SK-N-SH (cell line): ENCODE data around the gene RNF144B. TPM values are rescaled to one million over a fixed set of nuclear protein-coding genes. Genes with fewer than 3 reads are reported as not detected.
A peak's percentile ranks its signal among the peaks of the same experiment; 100 is the strongest.

Source experiments
- CTCF ChIA-PET: fragments of 300-600, 350-600 bp; formaldehyde crosslinking; extraction: SDS; loops from one replicate; lab custom pipeline; 2021; lab: Yijun Ruan, JAX
- POLR2A ChIA-PET: fragments of 350-600 bp; sonication (Branson Sonifier 250); formaldehyde crosslinking; extraction: SDS; loops from one replicate; lab custom pipeline; 2020; ENCODE audit warnings: antibody characterized with exemption, inconsistent platforms; lab: Yijun Ruan, JAX
- DNase-seq: peaks from one replicate; pipeline ENCODE4 v3.0.0; 2012
- H2AFZ ChIP-seq: fragments of 200-600 bp; sonication (generic); 2 replicates; pipeline ENCODE4 v1.8.1; 2016; ENCODE audit warnings: antibody characterized with exemption, mild to moderate bottlenecking, low read depth
- H3F3A ChIP-seq: fragments of 200-600 bp; sonication (generic); replicated peaks from 2 replicates; pipeline ENCODE3; 2016; ENCODE audit warnings: antibody characterized with exemption, mild to moderate bottlenecking; ENCODE audit not compliant: insufficient read depth
- H3K27ac ChIP-seq, 2 experiments: fragments of 200-500 bp in 1 of 2; fragments of 200-600 bp in 1 of 2; sonication (Bioruptor generic) in 1 of 2; sonication (generic), shearing (Covaris generic) in 1 of 2; 2 replicates each; pipeline versions ENCODE4 v1.5.1 to v1.6.1; 2014 to 2016; ENCODE audit warnings: low read depth in 2 of 2, inconsistent platforms in 1 of 2, low read length in 1 of 2, mild to moderate bottlenecking in 1 of 2, mixed read lengths in 1 of 2
- H3K27me3 ChIP-seq: fragments of 200-600 bp; sonication (generic), shearing (Covaris generic); 2 replicates; pipeline ENCODE4 v1.6.1; 2016; ENCODE audit warnings: mixed run types; ENCODE audit not compliant: insufficient read depth
- H3K36me3 ChIP-seq, 2 experiments: fragments of 200-500 bp in 1 of 2; fragments of 200-600 bp in 1 of 2; sonication (Bioruptor generic) in 1 of 2; sonication (generic) in 1 of 2; replicated peaks in 1 of 2; 2 replicates each; pipeline versions ENCODE3 to v1.5.1; 2014 to 2016; ENCODE audit warnings: low read length in 1 of 2, mild to moderate bottlenecking in 1 of 2; ENCODE audit not compliant: insufficient read depth in 2 of 2, control insufficient read depth in 1 of 2
- H3K4me1 ChIP-seq, 2 experiments: fragments of 200-500 bp in 1 of 2; fragments of 200-600 bp in 1 of 2; sonication (Bioruptor generic) in 1 of 2; sonication (generic), shearing (Covaris generic) in 1 of 2; 2 replicates each; pipeline versions ENCODE4 v1.5.1 to v1.6.1; 2014 to 2016; ENCODE audit warnings: low read depth in 1 of 2, low read length in 1 of 2, mixed run types in 1 of 2; ENCODE audit not compliant: insufficient read depth in 2 of 2, control insufficient read depth in 1 of 2
- H3K4me2 ChIP-seq: fragments of 200-600 bp; sonication (generic), shearing (Covaris generic); 2 replicates; pipeline ENCODE4 v1.6.1; 2017; ENCODE audit warnings: mixed run types
- H3K4me3 ChIP-seq, 2 experiments: fragments of 200-500 bp in 1 of 2; fragments of 200-600 bp in 1 of 2; sonication (Bioruptor generic) in 1 of 2; sonication (generic), shearing (Covaris generic) in 1 of 2; 2 replicates each; pipeline versions ENCODE4 v1.5.1 to v1.8.1; 2014 to 2016; ENCODE audit warnings: low read depth in 2 of 2, inconsistent platforms in 1 of 2, low read length in 1 of 2, mild to moderate bottlenecking in 1 of 2, mixed read lengths in 1 of 2, moderate library complexity in 1 of 2
- H3K79me2 ChIP-seq: fragments of 200-600 bp; sonication (generic); 2 replicates; pipeline ENCODE4 v1.8.1; 2017; ENCODE audit warnings: mild to moderate bottlenecking; ENCODE audit not compliant: insufficient read depth
- H3K9ac ChIP-seq: fragments of 200-600 bp; sonication (generic); 2 replicates; pipeline ENCODE4 v1.6.1; 2017; ENCODE audit warnings: mixed run types
- H3K9me2 ChIP-seq: fragments of 200-600 bp; sonication (generic); 2 replicates; pipeline ENCODE4 v1.6.1; 2017; ENCODE audit warnings: mixed run types
- H3K9me3 ChIP-seq: fragments of 200-600 bp; sonication (generic); 2 replicates; pipeline ENCODE4 v1.6.1; 2017; ENCODE audit warnings: mixed run types, mild to moderate bottlenecking, moderate library complexity
- H4K20me1 ChIP-seq: fragments of 200-600 bp; sonication (generic); 2 replicates; pipeline ENCODE4 v1.6.1; 2017; ENCODE audit warnings: mild to moderate bottlenecking, mixed run types; ENCODE audit not compliant: insufficient read depth
- CHD2 ChIP-seq: fragments of 150-350 bp; IDR thresholded peaks from 2 replicates; pipeline ENCODE4 v1.6.1; 2018; ENCODE audit warnings: low read length; ENCODE audit not compliant: partially characterized antibody
- CTCF ChIP-seq: fragments of 200-600 bp; sonication (generic); IDR thresholded peaks from 2 replicates; pipeline ENCODE4 v1.6.1; 2017; ENCODE audit warnings: antibody characterized with exemption, mild to moderate bottlenecking, moderate library complexity
- ELF1 ChIP-seq: IDR thresholded peaks from 2 replicates; pipeline ENCODE4 v1.4.0; 2012
- EP300 ChIP-seq, 2 experiments: IDR thresholded peaks; 2 replicates each; pipeline versions ENCODE4 v1.4.0 to v1.6.1; 2012; ENCODE audit warnings: borderline replicate concordance in 1 of 2, low read depth in 1 of 2, low read length in 1 of 2
- EZH2phosphoT487 ChIP-seq: fragments of 200-600 bp; sonication (generic); IDR thresholded peaks from 2 replicates; pipeline ENCODE4 v1.6.1; 2017; ENCODE audit warnings: low read depth, mixed run types, mild to moderate bottlenecking, antibody characterized with exemption, moderate library complexity, borderline replicate concordance
- FOXJ3 ChIP-seq: sonication (generic); formaldehyde crosslinking; IDR thresholded peaks from 2 replicates; pipeline ENCODE4 v1.5.1; 2020; ENCODE audit warnings: mild to moderate bottlenecking, missing genetic modification reagents
- FOXM1 ChIP-seq: IDR thresholded peaks from 2 replicates; pipeline ENCODE4 v1.4.0; 2012; ENCODE audit warnings: low read depth, mild to moderate bottlenecking
- GABPA ChIP-seq: IDR thresholded peaks from 2 replicates; pipeline ENCODE4 v1.4.0; 2012; ENCODE audit warnings: low read depth, mild to moderate bottlenecking
- GATA2 ChIP-seq: sonication (generic); formaldehyde crosslinking; IDR thresholded peaks from 2 replicates; pipeline ENCODE4 v1.5.0; 2020; ENCODE audit warnings: mild to moderate bottlenecking, missing genetic modification reagents
- IRF3 ChIP-seq: fragments of 150-350 bp; IDR thresholded peaks from 2 replicates; pipeline ENCODE4 v1.6.1; 2016; ENCODE audit warnings: mild to moderate bottlenecking, low read depth, low read length
- JUND ChIP-seq: IDR thresholded peaks from 2 replicates; pipeline ENCODE4 v1.4.0; 2012
- MAX ChIP-seq: IDR thresholded peaks from 2 replicates; pipeline ENCODE4 v1.4.0; 2012; ENCODE audit warnings: low read depth
- MXI1 ChIP-seq: IDR thresholded peaks from 2 replicates; pipeline ENCODE4 v1.6.1; 2012; ENCODE audit warnings: mild to moderate bottlenecking, low read depth, low read length, improper control_type of control experiment
- PBX3 ChIP-seq: IDR thresholded peaks from 2 replicates; pipeline ENCODE4; 2012
- POLR2AphosphoS5 ChIP-seq: IDR thresholded peaks from 2 replicates; pipeline ENCODE4 v1.6.1; 2012; ENCODE audit warnings: low read depth, low read length
- RAD21 ChIP-seq: IDR thresholded peaks from 2 replicates; pipeline ENCODE4 v1.6.1; 2012; ENCODE audit warnings: mild to moderate bottlenecking, low read length
- RCOR1 ChIP-seq: fragments of 150-350 bp; IDR thresholded peaks from 2 replicates; pipeline ENCODE4 v1.6.1; 2017; ENCODE audit warnings: antibody characterized with exemption, low read length
- RXRA ChIP-seq: IDR thresholded peaks from 2 replicates; pipeline ENCODE4 v1.4.0; 2012; ENCODE audit warnings: low read depth, mild to moderate bottlenecking, borderline replicate concordance
- SIN3A ChIP-seq: IDR thresholded peaks from 2 replicates; pipeline ENCODE4 v1.6.1; 2012; ENCODE audit warnings: low read depth, mild to moderate bottlenecking, low read length, moderate library complexity, borderline replicate concordance
- SMC3 ChIP-seq: IDR thresholded peaks from 2 replicates; pipeline ENCODE4 v1.6.1; 2012; ENCODE audit warnings: low read depth, low read length, improper control_type of control experiment
- TAF1 ChIP-seq: IDR thresholded peaks from 2 replicates; pipeline ENCODE4 v1.6.1; 2012; ENCODE audit warnings: low read depth, mild to moderate bottlenecking, low read length, moderate library complexity, borderline replicate concordance
- TEAD4 ChIP-seq: IDR thresholded peaks from 2 replicates; pipeline ENCODE4 v1.4.0; 2012; ENCODE audit warnings: mild to moderate bottlenecking, borderline replicate concordance; ENCODE audit not compliant: insufficient read depth
- USF1 ChIP-seq: IDR thresholded peaks from 2 replicates; pipeline ENCODE4 v1.4.0; 2012; ENCODE audit warnings: low read depth, borderline replicate concordance
- YY1 ChIP-seq: IDR thresholded peaks from 2 replicates; pipeline ENCODE4 v1.4.0; 2012; ENCODE audit warnings: low read depth, mild to moderate bottlenecking
- ZBTB33 ChIP-seq: IDR thresholded peaks from 2 replicates; pipeline ENCODE4 v1.4.0; 2012; ENCODE audit warnings: low read depth, borderline replicate concordance
- WGBS: methylation state at CpG from one replicate; pipeline ENCODE4 v1.1.6; 2017; ENCODE audit warnings: low lambda C conversion rate; 5-methylcytosine and 5-hydroxymethylcytosine counted together
- polyA plus RNA-seq, 3 experiments: library from polyadenylated mRNA; depleted of rRNA; stranded (reverse); fragments of >200 nt; gene quantifications; 2 replicates each; pipeline ENCODE4 v1.2.3, GENCODE V29; 2012

RNF144B gene
- polyA plus RNA-seq, 1 of the 3 experiments (the other 2 are of a cell fraction): 1.2 TPM

GRCh38 chr6:18503593-18504231, 116.6 kb downstream of the RNF144B start (continued):
- no peak for TF ChIP-seq USF1
- TF ChIP-seq FOXM1: no peak
- no peak for TF ChIP-seq IRF3
- TF ChIP-seq MAX: no peak
- no peak for TF ChIP-seq PBX3
- TF ChIP-seq CHD2: no peak
- TF ChIP-seq EP300 (IDR thresholded peaks at IDR 0.05; ENCODE audit: borderline replicate concordance in 1 of 2, low read depth in 1 of 2, low read length in 1 of 2): no peak
- no peak for TF ChIP-seq POLR2AphosphoS5
- TF ChIP-seq MXI1: no peak
- TF ChIP-seq TEAD4: no peak
- TF ChIP-seq RAD21: peak; percentile 98
- peak; percentile 57 for TF ChIP-seq GABPA
- no peak for TF ChIP-seq TAF1
- TF ChIP-seq, all 33 proteins: peak for 4

GRCh38 chr6:18504232-18504596, 117.1 kb downstream of the RNF144B start:
- TF ChIP-seq EZH2phosphoT487 (no peak), CTCF (no peak), ZBTB33 (no peak), YY1 (no peak), RAD21 (no peak), MXI1 (no peak), TAF1 (no peak), SMC3 (no peak), RXRA (no peak), RCOR1 (no peak), GATA2 (no peak), TEAD4 (no peak), ELF1 (no peak), SIN3A (no peak), JUND (no peak), FOXJ3 (CRISPR knock-in tag) (no peak)
- 4% methylated on average over 2 of the region's 2 CpGs for WGBS
- peaks cover 4 to 6% of the 10 kb centered on the region in 2 experiments; a peak in 2 of 4 replicates for H3K4me1 ChIP-seq
- H3K9ac ChIP-seq: no peak overlapping the region
- no peak overlapping the region for H2AFZ ChIP-seq
- POLR2A ChIA-PET: no interaction called here
- CTCF ChIA-PET: interaction anchor here (0.6 to 3.2 kb wide), 18 partner anchors 9 to 1348 kb away, joined by 3 to 28 read pairs (median 4); no protein-coding TSS in a partner anchor
- no peaks in the 10 kb centered on the region for H3K27me3 ChIP-seq
- H3F3A ChIP-seq: no peaks in the 10 kb centered on the region
- H3K36me3 ChIP-seq: no peaks in the 10 kb centered on the region
- no peak for DNase-seq
- no peaks in the 10 kb centered on the region for H4K20me1 ChIP-seq
- H3K4me2 ChIP-seq: no peak overlapping the region
- no peaks in the 10 kb centered on the region for H3K9me3 ChIP-seq
- no peaks in the 10 kb centered on the region for H3K9me2 ChIP-seq
- H3K4me3 ChIP-seq: peak overlapping the region in 1 of 2 experiments; percentile 9; a peak in 1 of 4 replicates
- H3K27ac ChIP-seq: no peak overlapping the region
- H3K79me2 ChIP-seq: no peaks in the 10 kb centered on the region
